ENCODE data around the gene ZFP92. TPM values are rescaled to one million over a fixed set of nuclear protein-coding genes. Genes with fewer than 3 reads are reported as not detected.
"Not testable (repeated sequence)": the region's sequence is repeated elsewhere in the genome, so short reads cannot be mapped to it uniquely, and the experiment has no call there.

ZFP92 gene
- total RNA-seq, 4 donors from 2014 or later: 1.4 to 7.6 (median 4.2) TPM

- DNase-seq (ENCODE audit: low spot score) (no peak), ATAC-seq (ENCODE audit: low FRiP score) (no peak)
- no peak for TF ChIP-seq CTCF (IDR thresholded peaks at IDR 0.05)
Observed at GRCh38 chrX:153396320-153397195, 14.7 kb upstream of the ZFP92 start.

GRCh38 chrX:153397256-153397960, 13.9 kb upstream of the ZFP92 start:
- DNase-seq (ENCODE audit: low spot score): no peak
- TF ChIP-seq CTCF (IDR thresholded peaks at IDR 0.05): no peak
- ATAC-seq (ENCODE audit: low FRiP score): no peak

GRCh38 chrX:153398275-153398960, 12.9 kb upstream of the ZFP92 start:
- no peak for TF ChIP-seq CTCF (IDR thresholded peaks at IDR 0.05)
- DNase-seq (ENCODE audit: low spot score): no peak
- no peak for ATAC-seq (ENCODE audit: low FRiP score)

GRCh38 chrX:153400146-153401132, 10.8 kb upstream of the ZFP92 start:
- TF ChIP-seq CTCF (IDR thresholded peaks at IDR 0.05): no peak
- ATAC-seq (ENCODE audit: low FRiP score) (no peak), DNase-seq (ENCODE audit: low spot score) (no peak)

GRCh38 chrX:153401133-153401764, 10.0 kb upstream of the ZFP92 start, which contains the start of gene PNMA6E:
Gene PNMA6E (minus strand): TSS chrX:153401350. CDS start chrX:153398849, 2,501 bp downstream.
- ATAC-seq (ENCODE audit: low FRiP score): no peak
- no peak for TF ChIP-seq CTCF (IDR thresholded peaks at IDR 0.05)
- DNase-seq (ENCODE audit: low spot score): no peak

GRCh38 chrX:153404333-153404732, 6.9 kb upstream of the ZFP92 start:
- not testable (repeated sequence) for DNase-seq (ENCODE audit: low spot score)

More at GRCh38 chrX:153404333-153404732, 6.9 kb upstream of the ZFP92 start:
- ATAC-seq (ENCODE audit: low FRiP score): not testable (repeated sequence)
